Stimulated activated CD4-positive, alpha-beta T cell treated with anti-CD3 and anti-CD28 coated beads, Interleukin-2, amount 100 ng/mL, for 48 hours (primary cell): ENCODE results near the gene OCEL1.
"Not testable (repeated sequence)": the region's sequence is repeated elsewhere in the genome, so short reads cannot be mapped to it uniquely, and the experiment has no call there.

Experiments
- DNase-seq, 2 donors: peaks; one replicate each; pipeline ENCODE4 v3.0.0-alpha.2; 2020

Gene OCEL1

GRCh38 chr19:17266589-17266974, 40.6 kb downstream of the OCEL1 start:
- no peak for DNase-seq

GRCh38 chr19:17266975-17267788, 41.2 kb downstream of the OCEL1 start, which contains the start of gene BABAM1:
Gene BABAM1 (plus strand): TSS chr19:17267443. CDS start chr19:17268807, 1,364 bp downstream.
- DNase-seq, result peak; percentile 85 to 90

- no peak for DNase-seq
Observed at GRCh38 chr19:17268754-17269153, 42.7 kb downstream of the OCEL1 start.

GRCh38 chr19:17274892-17275291, 48.9 kb downstream of the OCEL1 start:
- not testable (repeated sequence) for DNase-seq

- no peak for DNase-seq
Observed at GRCh38 chr19:17275441-17276175, 49.6 kb downstream of the OCEL1 start.
